AG10803 (cell line): ENCODE results near the gene XPNPEP2.

Experiments
- DNase-seq: peaks from one replicate; pipeline ENCODE4 v3.0.0; 2010; ENCODE audit warnings: low read depth
- H3K4me3 ChIP-seq: 2 replicates; pipeline ENCODE4 v1.5.1; 2011; ENCODE audit warnings: mild to moderate bottlenecking, low read length, control low read depth
- TF ChIP-seq, protein P1 (sequence below): conservative IDR thresholded peaks from 2 replicates; pipeline ENCODE4 v1.5.1; 2011; ENCODE audit warnings: mild to moderate bottlenecking, low read length, control low read depth, inconsistent platforms

Gene XPNPEP2, protein sequence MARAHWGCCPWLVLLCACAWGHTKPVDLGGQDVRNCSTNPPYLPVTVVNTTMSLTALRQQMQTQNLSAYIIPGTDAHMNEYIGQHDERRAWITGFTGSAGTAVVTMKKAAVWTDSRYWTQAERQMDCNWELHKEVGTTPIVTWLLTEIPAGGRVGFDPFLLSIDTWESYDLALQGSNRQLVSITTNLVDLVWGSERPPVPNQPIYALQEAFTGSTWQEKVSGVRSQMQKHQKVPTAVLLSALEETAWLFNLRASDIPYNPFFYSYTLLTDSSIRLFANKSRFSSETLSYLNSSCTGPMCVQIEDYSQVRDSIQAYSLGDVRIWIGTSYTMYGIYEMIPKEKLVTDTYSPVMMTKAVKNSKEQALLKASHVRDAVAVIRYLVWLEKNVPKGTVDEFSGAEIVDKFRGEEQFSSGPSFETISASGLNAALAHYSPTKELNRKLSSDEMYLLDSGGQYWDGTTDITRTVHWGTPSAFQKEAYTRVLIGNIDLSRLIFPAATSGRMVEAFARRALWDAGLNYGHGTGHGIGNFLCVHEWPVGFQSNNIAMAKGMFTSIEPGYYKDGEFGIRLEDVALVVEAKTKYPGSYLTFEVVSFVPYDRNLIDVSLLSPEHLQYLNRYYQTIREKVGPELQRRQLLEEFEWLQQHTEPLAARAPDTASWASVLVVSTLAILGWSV

GRCh38 chrX:129738466-129739308 lies at the start of gene XPNPEP2:
XPNPEP2 (plus strand) TSS chrX:129738979; CDS start chrX:129739214, 235 bp downstream.
- peak; percentile 67 for DNase-seq
- peak within 1 kb of the TSS; percentile 22; the same call in 1 of the 2 replicates for H3K4me3 ChIP-seq
- TF ChIP-seq, protein P1, sequence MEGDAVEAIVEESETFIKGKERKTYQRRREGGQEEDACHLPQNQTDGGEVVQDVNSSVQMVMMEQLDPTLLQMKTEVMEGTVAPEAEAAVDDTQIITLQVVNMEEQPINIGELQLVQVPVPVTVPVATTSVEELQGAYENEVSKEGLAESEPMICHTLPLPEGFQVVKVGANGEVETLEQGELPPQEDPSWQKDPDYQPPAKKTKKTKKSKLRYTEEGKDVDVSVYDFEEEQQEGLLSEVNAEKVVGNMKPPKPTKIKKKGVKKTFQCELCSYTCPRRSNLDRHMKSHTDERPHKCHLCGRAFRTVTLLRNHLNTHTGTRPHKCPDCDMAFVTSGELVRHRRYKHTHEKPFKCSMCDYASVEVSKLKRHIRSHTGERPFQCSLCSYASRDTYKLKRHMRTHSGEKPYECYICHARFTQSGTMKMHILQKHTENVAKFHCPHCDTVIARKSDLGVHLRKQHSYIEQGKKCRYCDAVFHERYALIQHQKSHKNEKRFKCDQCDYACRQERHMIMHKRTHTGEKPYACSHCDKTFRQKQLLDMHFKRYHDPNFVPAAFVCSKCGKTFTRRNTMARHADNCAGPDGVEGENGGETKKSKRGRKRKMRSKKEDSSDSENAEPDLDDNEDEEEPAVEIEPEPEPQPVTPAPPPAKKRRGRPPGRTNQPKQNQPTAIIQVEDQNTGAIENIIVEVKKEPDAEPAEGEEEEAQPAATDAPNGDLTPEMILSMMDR = no peak

DNA sequence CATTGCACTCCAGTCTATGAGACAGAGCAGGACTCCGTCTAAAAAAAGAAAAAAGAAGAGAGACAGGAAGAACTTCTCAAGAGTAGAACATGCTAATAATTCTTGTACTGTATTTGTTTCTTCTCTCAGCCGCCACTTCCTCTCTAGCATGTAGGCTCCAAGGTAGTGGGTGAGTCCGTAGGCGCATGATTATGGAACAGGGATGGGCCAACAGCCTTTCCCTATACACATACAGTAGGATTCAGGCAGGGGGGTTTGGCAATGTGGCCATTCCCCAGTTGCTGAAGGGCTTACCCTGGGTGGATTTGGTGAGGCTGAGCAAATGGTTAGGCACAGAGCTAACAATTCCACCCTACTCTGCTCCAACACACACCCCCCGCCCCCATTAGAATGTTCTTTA lies 49.0 kb upstream of the XPNPEP2 start:
- TF ChIP-seq, protein P1 = no peak
- H3K4me3 ChIP-seq = no peak overlapping the region
- DNase-seq = no peak

DNA sequence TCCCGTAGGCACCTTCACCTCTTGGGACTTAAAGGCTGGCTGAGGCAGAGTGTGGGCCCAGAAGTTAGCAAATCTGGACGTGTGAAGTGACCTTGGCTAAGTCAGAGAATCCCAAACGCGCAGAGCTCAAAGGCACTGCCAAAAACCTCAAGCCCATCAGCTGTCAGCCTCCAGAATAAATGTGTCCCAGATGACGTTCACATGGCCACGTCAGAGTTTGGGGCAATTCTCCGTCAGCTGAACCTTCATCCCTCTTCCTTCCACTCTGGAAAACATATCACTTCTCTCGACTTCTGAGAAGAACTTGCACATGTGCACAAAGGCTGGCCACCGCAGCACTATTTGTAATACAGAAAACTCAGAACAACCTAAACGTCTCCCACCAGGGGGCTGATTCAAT lies 48.3 kb upstream of the XPNPEP2 start:
- no peak overlapping the region for H3K4me3 ChIP-seq
- TF ChIP-seq, protein P1 = 0 out of 2 replicates have a peak, but pooled peaks have one; percentile 2
- DNase-seq = peak; percentile 71

GRCh38 chrX:129693354-129693753 lies 45.4 kb upstream of the XPNPEP2 start:
- no peak for DNase-seq
- H3K4me3 ChIP-seq = no peak overlapping the region
- TF ChIP-seq, protein P1 = no peak

DNA sequence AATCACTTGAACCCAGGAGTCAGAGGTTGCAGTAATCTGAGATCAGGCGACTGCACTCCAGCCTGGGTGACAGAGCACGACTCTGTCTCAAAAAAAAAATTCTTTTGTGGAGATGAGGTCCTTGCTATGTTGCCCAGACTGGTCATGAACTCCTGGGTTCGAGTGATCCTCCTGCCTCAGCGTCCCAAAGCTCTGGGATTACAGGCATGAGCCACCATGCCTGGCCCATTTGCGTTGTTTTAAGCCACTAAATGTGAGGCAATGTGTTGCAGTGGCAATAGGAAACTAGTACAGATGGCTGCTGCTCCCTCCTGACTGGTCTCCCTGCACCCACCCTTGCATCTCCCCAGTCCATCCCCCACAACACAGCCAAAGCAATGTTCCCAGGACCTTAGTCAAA lies 44.0 kb upstream of the XPNPEP2 start:
- H3K4me3 ChIP-seq = no peak overlapping the region
- TF ChIP-seq, protein P1 = no peak
- no peak for DNase-seq

- TF ChIP-seq, protein P1 = no peak
- H3K4me3 ChIP-seq = no peak overlapping the region
- no peak for DNase-seq
Observed at GRCh38 chrX:129695535-129695934, 43.2 kb upstream of the XPNPEP2 start.
